CD4-positive, alpha-beta memory T cell (primary cell): ENCODE measurements around the gene CAMKMT. TPM values are rescaled to one million over a fixed set of nuclear protein-coding genes. Genes with fewer than 3 reads are reported as not detected.
"Not testable (repeated sequence)": the region's sequence is repeated elsewhere in the genome, so short reads cannot be mapped to it uniquely, and the experiment has no call there.

Experiments used
- CTCF ChIA-PET: fragments of 350-600 bp; sonication (Branson Sonifier 250); formaldehyde crosslinking; loops from one replicate; lab custom pipeline; 2021; ENCODE audit warnings: inconsistent platforms; ENCODE audit not compliant: partially characterized antibody; lab: Charles Lee
- POLR2A ChIA-PET: fragments of 350-600 bp; sonication (Branson Sonifier 250); formaldehyde crosslinking; loops from one replicate; lab custom pipeline; 2021; ENCODE audit not compliant: partially characterized antibody; lab: Charles Lee
- DNase-seq, 5 donors: peaks; one replicate each; pipeline versions ENCODE4 v3.0.0 to v3.0.0-alpha.2; 2020 to 2022; ENCODE audit warnings: mixed read lengths in 1 of 5
- H3K27ac ChIP-seq: one replicate; pipeline ENCODE4 v1.7.0; 2013; ENCODE audit warnings: low read depth, low read length
- H3K27me3 ChIP-seq: 2 replicates; pipeline ENCODE4 v1.7.0; 2013; ENCODE audit warnings: mild to moderate bottlenecking, low read length, moderate library complexity; ENCODE audit not compliant: insufficient read depth
- H3K36me3 ChIP-seq: 2 replicates; pipeline ENCODE4 v1.7.0; 2013; ENCODE audit warnings: mild to moderate bottlenecking, low read length, moderate library complexity; ENCODE audit not compliant: insufficient read depth
- H3K4me1 ChIP-seq: 2 replicates; pipeline ENCODE4 v1.7.0; 2013; ENCODE audit warnings: mild to moderate bottlenecking, low read length, moderate library complexity; ENCODE audit not compliant: insufficient read depth
- H3K4me3 ChIP-seq, 2 donors: one replicate each; pipeline ENCODE4 v1.7.0; 2013; ENCODE audit warnings: low read length in 2 of 2, mild to moderate bottlenecking in 1 of 2
- H3K9me3 ChIP-seq, 2 donors: one replicate each; pipeline ENCODE4 v1.7.0; 2013; ENCODE audit warnings: low read length in 2 of 2, control low read depth in 1 of 2; ENCODE audit not compliant: control insufficient read depth in 1 of 2
- H3K27ac Mint-ChIP-seq, 7 donors: one replicate each; pipeline ENCODE4 v1.8.0; 2020 to 2021; ENCODE audit warnings: mixed read lengths in 7 of 7, mild to moderate bottlenecking in 6 of 7, inconsistent platforms in 3 of 7, moderate library complexity in 3 of 7
- H3K27me3 Mint-ChIP-seq, 2 donors: one replicate each; pipeline ENCODE4 v1.8.0; 2020 to 2021; ENCODE audit warnings: mixed read lengths in 2 of 2
- H3K36me3 Mint-ChIP-seq, 2 donors: one replicate each; pipeline ENCODE4 v1.8.0; 2020 to 2021; ENCODE audit warnings: mixed read lengths in 2 of 2, inconsistent platforms in 1 of 2, mild to moderate bottlenecking in 1 of 2
- H3K4me1 Mint-ChIP-seq, 4 donors: one replicate each; pipeline ENCODE4 v1.8.0; 2020 to 2021; ENCODE audit warnings: mixed read lengths in 4 of 4, mild to moderate bottlenecking in 1 of 4
- H3K4me3 Mint-ChIP-seq, 8 donors: one replicate each; pipeline ENCODE4 v1.8.0; 2020 to 2021; ENCODE audit warnings: mixed read lengths in 8 of 8, mild to moderate bottlenecking in 7 of 8, moderate library complexity in 6 of 8, inconsistent platforms in 3 of 8
- H3K9me3 Mint-ChIP-seq, 8 donors: one replicate each; pipeline ENCODE4 v1.8.0; 2020 to 2021; ENCODE audit warnings: mixed read lengths in 8 of 8, mild to moderate bottlenecking in 5 of 8, inconsistent platforms in 3 of 8, moderate library complexity in 1 of 8
- intact Hi-C: fragments of 100-400 bp; cut with micrococcal nuclease; formaldehyde crosslinking; loops from one replicate; pipeline ENCODE4 v1.15.1; 2023
- polyA plus RNA-seq, 2 donors: library from polyadenylated mRNA; unstranded; fragments of 300-500 nt; fragmentation: Illumina TruSeq; gene quantifications; one replicate each; pipeline ENCODE4 v1.2.3, GENCODE V29; 2021
- total RNA-seq, 2 experiments: library from RNA; stranded (reverse); gene quantifications; one replicate each; pipeline ENCODE4 v1.2.3, GENCODE V29; 2021

CAMKMT gene
- total and polyA plus RNA-seq, 4 experiments from 2014 or later, result 9.3 to 19.7 (median 15.7) TPM

GRCh38 chr2:44579837-44580230 lies 218.1 kb downstream of the CAMKMT start:
- POLR2A ChIA-PET, result no interaction called here
- Histone ChIP-seq H3K27me3 (no peaks in the 10 kb centered on the region), H3K27ac (no peak overlapping the region), H3K36me3 (no peaks in the 10 kb centered on the region), H3K4me3 (no peak overlapping the region), H3K9me3 (no peaks in the 10 kb centered on the region), H3K4me1 (peaks cover 4% of the 10 kb centered on the region)
- intact Hi-C loops, result no loop called here
- no peak for DNase-seq
- H3K4me1 Mint-ChIP-seq, result peaks cover 12 to 34% (median 18%) of the 10 kb centered on the region in 4 donors
- H3K36me3 Mint-ChIP-seq, result no peaks in the 10 kb centered on the region
- CTCF ChIA-PET, result no interaction called here
- H3K4me3 Mint-ChIP-seq, result no peak overlapping the region
- no peak overlapping the region for H3K27ac Mint-ChIP-seq
- no peaks in the 10 kb centered on the region for H3K9me3 Mint-ChIP-seq
- no peaks in the 10 kb centered on the region for H3K27me3 Mint-ChIP-seq

- no peak overlapping the region for H3K4me3 Mint-ChIP-seq
- DNase-seq, result no peak
- no peaks in the 10 kb centered on the region for H3K9me3 ChIP-seq
- H3K27ac ChIP-seq, result no peak overlapping the region
- intact Hi-C loops, result no loop called here
- ChIA-PET CTCF (no interaction called here), POLR2A (no interaction called here)
- H3K27ac Mint-ChIP-seq, result no peak overlapping the region
- peaks cover 4% of the 10 kb centered on the region for H3K4me1 ChIP-seq
- H3K4me1 Mint-ChIP-seq, result peaks cover 17 to 34% (median 18%) of the 10 kb centered on the region in 4 donors
- no peaks in the 10 kb centered on the region for H3K27me3 ChIP-seq
- no peaks in the 10 kb centered on the region for H3K9me3 Mint-ChIP-seq
- no peaks in the 10 kb centered on the region for H3K36me3 ChIP-seq
- H3K36me3 Mint-ChIP-seq, result peaks cover 0 to 5% of the 10 kb centered on the region in 2 donors
- no peaks in the 10 kb centered on the region for H3K27me3 Mint-ChIP-seq
- no peak overlapping the region for H3K4me3 ChIP-seq
Observed at GRCh38 chr2:44580875-44581515, 219.2 kb downstream of the CAMKMT start.

- Histone ChIP-seq H3K27me3 (no peaks in the 10 kb centered on the region), H3K27ac (no peak overlapping the region), H3K9me3 (no peaks in the 10 kb centered on the region), H3K36me3 (no peaks in the 10 kb centered on the region), H3K4me3 (no peak overlapping the region), H3K4me1 (peaks cover 4% of the 10 kb centered on the region)
- no peak overlapping the region for H3K4me3 Mint-ChIP-seq
- DNase-seq, result no peak
- H3K9me3 Mint-ChIP-seq, result peaks cover 0 to 2% (median 0%) of the 10 kb centered on the region in 8 donors
- peaks cover 13 to 25% (median 17%) of the 10 kb centered on the region in 4 donors for H3K4me1 Mint-ChIP-seq
- no peaks in the 10 kb centered on the region for H3K27me3 Mint-ChIP-seq
- ChIA-PET CTCF (no interaction called here), POLR2A (no interaction called here)
- intact Hi-C loops, result no loop called here
- H3K27ac Mint-ChIP-seq, result no peak overlapping the region
- H3K36me3 Mint-ChIP-seq, result peaks cover 5% of the 10 kb centered on the region in 2 donors
Observed at GRCh38 chr2:44582363-44583008, 220.7 kb downstream of the CAMKMT start.

GRCh38 chr2:44595615-44596014 lies 233.9 kb downstream of the CAMKMT start:
- CTCF ChIA-PET, H3K27me3 Mint-ChIP-seq, H3K27ac ChIP-seq, H3K9me3 ChIP-seq, H3K4me1 ChIP-seq, H3K36me3 Mint-ChIP-seq, H3K27me3 ChIP-seq, H3K36me3 ChIP-seq, POLR2A ChIA-PET, intact Hi-C loops, H3K4me1 Mint-ChIP-seq, H3K4me3 ChIP-seq, H3K4me3 Mint-ChIP-seq, H3K9me3 Mint-ChIP-seq, H3K27ac Mint-ChIP-seq, DNase-seq: not testable (repeated sequence)

- H3K27me3 Mint-ChIP-seq, result no peaks in the 10 kb centered on the region
- CTCF ChIA-PET, result no interaction called here
- no peak overlapping the region for H3K27ac Mint-ChIP-seq
- POLR2A ChIA-PET, result no interaction called here
- intact Hi-C loops, result no loop called here
- H3K4me1 Mint-ChIP-seq, result no peaks in the 10 kb centered on the region
- H3K36me3 Mint-ChIP-seq, result peaks cover 4 to 8% of the 10 kb centered on the region in 2 donors
- Histone ChIP-seq H3K4me1 (no peaks in the 10 kb centered on the region), H3K27ac (no peak overlapping the region), H3K36me3 (no peaks in the 10 kb centered on the region), H3K4me3 (no peak overlapping the region), H3K9me3 (no peaks in the 10 kb centered on the region), H3K27me3 (no peaks in the 10 kb centered on the region)
- peaks cover 0 to 8% (median 0%) of the 10 kb centered on the region in 8 donors for H3K9me3 Mint-ChIP-seq
- no peak for DNase-seq
- no peak overlapping the region for H3K4me3 Mint-ChIP-seq
Observed at GRCh38 chr2:44596537-44597320, 235.0 kb downstream of the CAMKMT start.

- Mint-ChIP-seq H3K36me3 (peaks cover 3 to 11% of the 10 kb centered on the region in 2 donors), H3K9me3 (peaks cover 0 to 8% (median 0%) of the 10 kb centered on the region in 8 donors), H3K27me3 (no peaks in the 10 kb centered on the region), H3K4me3 (peak overlapping the region in 1 of 8 donors; percentile 66), H3K27ac (no peak overlapping the region), H3K4me1 (no peaks in the 10 kb centered on the region)
- DNase-seq, result no peak
- Histone ChIP-seq H3K36me3 (no peaks in the 10 kb centered on the region), H3K4me1 (no peaks in the 10 kb centered on the region), H3K27ac (no peak overlapping the region), H3K4me3 (no peak overlapping the region), H3K27me3 (no peaks in the 10 kb centered on the region), H3K9me3 (no peaks in the 10 kb centered on the region)
- intact Hi-C loops, result no loop called here
- CTCF ChIA-PET, result no interaction called here
- POLR2A ChIA-PET, result no interaction called here
Observed at GRCh38 chr2:44598330-44599119, 236.8 kb downstream of the CAMKMT start.

- Histone ChIP-seq H3K9me3 (no peaks in the 10 kb centered on the region), H3K4me1 (no peaks in the 10 kb centered on the region), H3K36me3 (no peaks in the 10 kb centered on the region), H3K27me3 (no peaks in the 10 kb centered on the region), H3K4me3 (no peak overlapping the region), H3K27ac (no peak overlapping the region)
- Mint-ChIP-seq H3K36me3 (peaks cover 1 to 8% of the 10 kb centered on the region in 2 donors), H3K27ac (no peak overlapping the region), H3K27me3 (no peaks in the 10 kb centered on the region), H3K4me1 (no peaks in the 10 kb centered on the region), H3K4me3 (no peak overlapping the region), H3K9me3 (peaks cover 0 to 8% (median 0%) of the 10 kb centered on the region in 8 donors)
- intact Hi-C loops, result no loop called here
- no peak for DNase-seq
- ChIA-PET CTCF (no interaction called here), POLR2A (no interaction called here)
Observed at GRCh38 chr2:44599130-44599529, 237.4 kb downstream of the CAMKMT start.
